PC-9 (cell line): ENCODE data around the gene NOS1AP.

ENCODE experiments used
- EZH2 ChIP-seq: fragments of 200-600 bp; sonication (generic); IDR thresholded peaks from 2 replicates; pipeline ENCODE4 v1.8.0; 2017; ENCODE audit warnings: antibody characterized with exemption, low read depth
- TF ChIP-seq, protein P1 (sequence below): fragments of 200-600 bp; sonication (generic); conservative IDR thresholded peaks from 2 replicates; pipeline ENCODE4 v1.6.1; 2017; ENCODE audit warnings: mixed run types, antibody characterized with exemption, mild to moderate bottlenecking, moderate library complexity

DNA sequence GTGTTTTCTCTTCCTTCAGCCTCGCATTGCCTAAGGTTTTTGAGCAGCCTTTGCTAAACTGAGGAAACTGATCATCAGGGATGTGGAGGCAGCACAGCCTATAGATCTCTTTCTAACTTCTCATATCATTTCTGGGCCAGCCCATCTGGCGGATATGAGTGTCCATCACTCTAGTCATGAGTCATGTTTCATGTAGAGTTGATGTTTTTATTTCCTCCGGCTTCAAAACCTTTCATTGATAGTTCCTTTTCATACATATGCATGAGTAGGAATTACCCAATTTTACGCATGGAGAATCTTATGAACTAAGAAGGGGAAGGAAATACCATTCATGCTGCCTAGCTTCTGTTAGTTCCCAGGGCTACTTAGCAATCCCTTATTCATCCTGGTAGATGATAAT is 240.8 kb downstream of the NOS1AP start:
- TF ChIP-seq, protein P1, sequence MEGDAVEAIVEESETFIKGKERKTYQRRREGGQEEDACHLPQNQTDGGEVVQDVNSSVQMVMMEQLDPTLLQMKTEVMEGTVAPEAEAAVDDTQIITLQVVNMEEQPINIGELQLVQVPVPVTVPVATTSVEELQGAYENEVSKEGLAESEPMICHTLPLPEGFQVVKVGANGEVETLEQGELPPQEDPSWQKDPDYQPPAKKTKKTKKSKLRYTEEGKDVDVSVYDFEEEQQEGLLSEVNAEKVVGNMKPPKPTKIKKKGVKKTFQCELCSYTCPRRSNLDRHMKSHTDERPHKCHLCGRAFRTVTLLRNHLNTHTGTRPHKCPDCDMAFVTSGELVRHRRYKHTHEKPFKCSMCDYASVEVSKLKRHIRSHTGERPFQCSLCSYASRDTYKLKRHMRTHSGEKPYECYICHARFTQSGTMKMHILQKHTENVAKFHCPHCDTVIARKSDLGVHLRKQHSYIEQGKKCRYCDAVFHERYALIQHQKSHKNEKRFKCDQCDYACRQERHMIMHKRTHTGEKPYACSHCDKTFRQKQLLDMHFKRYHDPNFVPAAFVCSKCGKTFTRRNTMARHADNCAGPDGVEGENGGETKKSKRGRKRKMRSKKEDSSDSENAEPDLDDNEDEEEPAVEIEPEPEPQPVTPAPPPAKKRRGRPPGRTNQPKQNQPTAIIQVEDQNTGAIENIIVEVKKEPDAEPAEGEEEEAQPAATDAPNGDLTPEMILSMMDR = no peak
- no peak for TF ChIP-seq EZH2
